GM19463 (cell line): ENCODE measurements around the gene POLR2L.

Experiments used
- ATAC-seq: cut with Tn5 transposase; IDR thresholded peaks from one replicate; pipeline ENCODE4 v1.9.1; 2021; ENCODE audit warnings: mild to moderate bottlenecking, moderate library complexity; ENCODE audit not compliant: unreplicated experiment

POLR2L gene

DNA sequence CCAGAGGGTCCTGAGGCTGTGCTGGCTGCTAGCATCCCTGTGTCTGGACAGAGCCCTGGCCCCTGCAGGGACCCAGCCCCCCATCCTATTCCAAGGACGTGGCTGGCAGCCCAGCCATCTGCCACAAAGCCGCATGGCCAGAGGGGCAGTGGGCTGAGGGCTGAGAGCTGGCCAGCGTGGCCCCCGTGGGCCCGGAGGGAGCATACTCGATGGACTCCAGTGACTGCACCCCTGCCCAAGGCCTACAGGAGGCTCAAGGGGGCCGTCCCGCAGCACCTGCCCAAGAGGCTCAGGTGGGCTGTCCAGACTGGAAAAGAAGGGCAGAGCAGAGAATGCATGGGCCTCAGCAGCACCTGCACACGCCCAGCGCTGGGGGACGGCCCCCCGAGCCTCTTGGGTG is 13.5 kb upstream of the POLR2L start:
- no peak for ATAC-seq

DNA sequence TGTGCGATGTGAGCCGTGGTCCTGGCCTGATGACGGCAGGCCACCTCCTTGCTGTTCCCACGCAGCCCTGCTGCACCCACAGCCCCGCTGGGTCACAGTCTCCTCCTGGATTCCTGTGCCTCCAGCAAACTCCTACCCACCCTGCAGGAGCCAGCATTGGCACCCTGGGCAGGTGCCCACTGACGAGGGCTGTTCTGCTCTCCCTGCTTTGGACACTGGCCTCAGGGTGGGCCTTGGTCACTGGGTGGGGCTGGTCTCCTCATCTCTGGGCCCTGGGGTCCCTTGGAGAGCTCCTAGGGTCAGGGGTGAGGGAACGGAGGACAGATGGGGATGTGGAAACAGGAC is 13.0 kb upstream of the POLR2L start:
- no peak for ATAC-seq

DNA sequence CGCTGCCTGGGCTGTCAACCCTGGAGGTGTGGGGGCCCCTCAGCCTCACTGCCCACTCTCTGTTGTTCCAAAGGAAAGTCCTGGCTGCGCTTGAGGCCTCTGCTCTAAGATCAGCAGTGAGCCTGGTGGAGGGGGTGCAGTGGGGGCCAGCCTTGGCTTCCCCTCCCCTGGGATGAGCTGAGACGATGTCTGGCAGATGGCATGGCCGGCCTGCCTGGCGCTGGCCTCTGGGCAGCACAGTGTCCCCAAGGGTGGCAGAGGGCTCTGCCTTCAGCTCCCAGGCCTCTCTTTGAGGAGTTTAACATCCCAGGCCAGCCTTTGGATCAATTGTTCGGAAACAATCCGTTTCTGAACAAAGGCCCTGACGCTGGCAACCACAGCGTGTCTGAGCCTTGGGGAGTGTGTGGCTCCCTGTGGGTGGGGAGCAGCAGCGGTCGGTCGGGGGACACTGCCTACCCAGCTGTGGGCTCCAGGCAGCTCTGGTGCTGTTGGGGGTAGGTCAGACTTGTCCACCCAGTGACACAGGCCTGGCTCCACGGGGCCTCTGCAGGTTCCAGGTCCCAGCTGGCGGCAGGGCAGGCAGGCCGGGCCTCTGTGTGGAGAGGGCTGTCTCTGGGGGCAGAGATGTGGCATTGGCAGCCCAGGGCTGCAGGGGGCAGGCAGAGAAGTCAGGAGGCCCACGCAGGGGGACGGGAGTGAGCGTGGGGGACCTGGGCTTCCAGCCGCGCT is 12.4 kb upstream of the POLR2L start:
- ATAC-seq, result no peak

GRCh38 chr11:853682-854448 is 11.5 kb upstream of the POLR2L start:
- no peak for ATAC-seq

GRCh38 chr11:852762-853161 is 10.4 kb upstream of the POLR2L start:
- ATAC-seq, result no peak

GRCh38 chr11:850775-851763 is 8.7 kb upstream of the POLR2L start:
- ATAC-seq, result no peak

DNA sequence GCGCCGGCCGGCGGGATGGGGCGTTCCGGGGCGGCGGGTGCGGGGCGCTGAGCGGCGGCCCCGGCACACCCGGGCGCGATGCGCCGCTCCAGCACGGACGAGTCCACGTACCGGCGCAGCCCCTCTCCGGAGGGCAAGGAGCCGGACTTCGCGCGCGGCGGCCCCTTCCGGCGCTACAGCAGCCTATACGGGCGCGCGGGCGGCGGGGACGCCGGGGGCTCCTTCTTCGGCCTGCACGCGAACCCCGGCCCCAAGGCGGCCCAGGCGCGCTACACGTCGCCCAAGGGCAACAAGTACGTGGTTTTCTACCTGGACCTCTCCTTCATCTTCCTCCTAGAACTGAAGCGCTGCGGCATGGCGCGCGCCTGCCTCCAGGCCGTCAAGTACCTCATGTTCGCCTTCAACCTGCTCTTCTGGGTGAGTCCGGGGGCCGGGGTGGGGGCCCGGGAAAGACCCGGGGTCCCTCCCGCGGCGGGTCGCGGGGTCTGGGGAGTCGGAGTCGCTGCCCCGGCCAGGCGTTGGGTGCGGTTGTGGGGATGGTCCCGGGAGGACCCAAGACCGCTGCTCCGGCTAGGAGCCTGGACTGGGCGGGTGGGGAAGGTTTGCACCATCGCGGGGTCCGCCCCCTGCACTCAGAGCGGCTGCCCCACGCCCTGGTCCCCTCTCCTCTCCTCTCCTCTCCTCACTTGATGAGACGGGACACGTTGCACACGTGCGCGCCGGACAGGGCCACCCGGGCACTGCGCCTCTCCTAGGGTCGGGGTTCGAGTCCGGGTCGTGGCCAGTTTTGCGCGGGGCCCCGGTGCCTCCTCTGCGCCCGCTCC is 7.8 kb upstream of the POLR2L start:
- ATAC-seq, result no peak

- no peak for ATAC-seq
Observed at GRCh38 chr11:849104-849824, 6.9 kb upstream of the POLR2L start.

DNA sequence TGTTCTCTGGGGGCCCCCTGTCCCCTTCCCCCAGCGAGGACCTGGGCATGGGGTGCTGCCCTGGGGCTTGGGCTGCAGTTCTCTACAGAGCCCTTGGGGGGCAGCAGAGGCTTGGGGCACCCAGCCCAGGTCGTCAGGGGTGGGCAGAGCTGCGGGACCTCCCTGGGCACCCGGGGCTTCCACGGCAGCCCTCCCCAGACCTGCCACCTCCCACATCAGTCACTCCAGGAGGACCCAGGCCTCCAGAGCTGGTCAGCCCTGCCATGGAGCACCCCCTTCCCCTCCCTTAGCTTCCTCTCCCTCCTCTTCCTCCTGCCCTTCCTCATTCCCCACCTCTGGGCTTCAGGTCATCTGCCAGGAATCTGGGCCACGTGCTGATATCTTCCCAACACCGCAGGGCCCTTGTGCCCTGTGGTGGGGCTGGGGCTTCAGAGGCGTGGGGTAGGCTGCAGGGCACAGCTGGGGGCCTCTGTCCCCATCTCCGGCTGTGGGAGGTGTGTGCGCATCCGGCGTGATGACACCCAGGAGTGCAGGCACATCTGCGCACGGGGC is 6.1 kb upstream of the POLR2L start:
- ATAC-seq, result no peak

DNA sequence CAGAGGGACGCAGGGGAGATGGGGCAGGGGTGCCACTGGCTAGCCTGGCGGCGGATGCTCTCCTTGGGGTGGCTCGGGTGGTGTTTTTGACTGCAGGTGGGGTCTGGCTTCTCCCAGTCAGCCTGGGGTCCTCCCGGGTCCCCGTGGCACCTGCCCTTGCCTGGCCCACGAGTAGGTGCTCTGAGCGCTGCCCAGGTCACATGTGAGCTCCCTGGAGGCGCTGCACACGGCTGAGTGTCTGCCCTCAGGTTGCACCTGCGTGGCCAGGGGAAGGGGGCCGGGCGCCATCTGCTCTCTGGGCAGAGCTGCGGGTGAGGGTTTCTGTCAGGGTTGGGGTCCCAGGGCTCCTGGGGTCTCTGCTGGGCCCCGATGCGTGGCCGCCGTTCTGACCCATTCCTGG is 5.5 kb upstream of the POLR2L start:
- no peak for ATAC-seq

DNA sequence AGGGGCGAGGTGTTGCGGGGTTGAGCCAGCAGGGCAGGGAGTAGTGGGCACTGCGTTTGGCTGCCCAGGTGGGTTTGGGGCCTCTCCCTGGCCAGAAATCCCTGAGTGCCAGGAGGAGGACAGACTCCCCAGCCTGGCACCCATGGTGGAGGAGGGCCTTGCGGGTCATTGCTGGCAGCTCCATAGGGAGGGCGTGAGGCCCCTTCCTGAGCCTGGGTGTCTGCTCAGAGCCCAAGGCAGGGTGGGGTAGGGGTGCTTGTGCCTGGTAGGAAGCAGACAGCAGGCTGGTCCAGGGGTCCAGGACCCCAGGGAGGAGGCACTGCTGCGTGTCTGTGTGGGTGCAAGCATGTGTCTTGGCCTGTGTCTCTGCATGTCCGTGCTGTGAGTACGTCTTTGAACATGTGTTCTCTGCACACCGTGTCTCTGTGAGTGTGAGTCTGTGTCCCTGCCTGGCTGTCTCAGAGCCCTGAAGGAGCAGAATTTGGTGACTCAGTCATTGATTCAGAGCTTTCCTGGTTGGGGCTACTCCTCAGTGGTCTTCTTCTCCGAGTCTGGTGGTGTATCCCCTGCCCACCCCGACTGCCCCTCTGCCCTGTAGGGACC is 4.3 kb upstream of the POLR2L start:
- ATAC-seq, result no peak

GRCh38 chr11:845872-846495 is 3.7 kb upstream of the POLR2L start:
- no peak for ATAC-seq

- ATAC-seq, result no peak
Observed at GRCh38 chr11:844693-845644, 2.6 kb upstream of the POLR2L start.

GRCh38 chr11:843818-844692 is 1.7 kb upstream of the POLR2L start:
- no peak for ATAC-seq

- ATAC-seq, result peak; percentile 3
Observed at GRCh38 chr11:843086-843734, 881 bp upstream of the POLR2L start.

DNA sequence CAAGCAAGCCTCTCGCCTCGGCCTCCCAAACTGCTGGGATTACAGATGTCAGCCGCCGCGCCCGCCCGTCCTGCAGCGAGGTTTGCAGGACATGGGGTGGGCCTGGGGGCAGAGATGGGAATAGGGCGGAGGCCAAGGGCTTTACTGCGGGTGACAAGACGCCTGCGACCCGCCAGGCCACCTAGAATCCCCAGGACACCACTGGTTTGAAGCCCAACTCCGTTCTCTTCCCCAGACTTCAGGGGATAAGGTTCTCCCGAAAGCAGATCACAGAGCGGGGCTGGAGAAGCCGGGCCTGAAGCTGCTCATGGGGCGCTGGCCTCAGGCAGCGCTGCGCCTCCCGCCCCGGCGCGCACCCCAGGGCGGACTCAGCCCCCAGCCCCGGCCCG is 354 bp downstream of the POLR2L start:
- ATAC-seq, result peak; percentile 20
